MCF 10A (cell line): Measurements from ENCODE around the gene PARVB. TPM values are rescaled to one million over a fixed set of nuclear protein-coding genes. Genes with fewer than 3 reads are reported as not detected.

ENCODE experiments used
- BruUV-seq: library from RNA; stranded (reverse); fragments of 400-500 nt; replicated peaks from 2 replicates; lab custom pipeline; 2021; lab: Mats Ljungman, UMichigan
- CTCF ChIA-PET: fragments of 300-600 bp; sonication (Branson Sonifier 250); formaldehyde crosslinking; extraction: SDS; loops from one replicate; lab custom pipeline; 2021; ENCODE audit warnings: antibody characterized with exemption, inconsistent platforms; lab: Yijun Ruan, JAX
- POLR2A ChIA-PET: fragments of 300-600, 350-650 bp; sonication (Branson Sonifier 250); formaldehyde crosslinking; extraction: SDS; loops from one replicate; lab custom pipeline; 2020; ENCODE audit warnings: antibody characterized with exemption, inconsistent platforms; lab: Yijun Ruan, JAX
- DNase-seq: peaks from one replicate; pipeline ENCODE4 v3.0.0-alpha.2; 2018; ENCODE audit not compliant: unreplicated experiment
- H3K27ac Mint-ChIP-seq: one replicate; pipeline ENCODE4 v1.8.0; 2022; ENCODE audit warnings: mild to moderate bottlenecking, low read depth, mixed read lengths; ENCODE audit not compliant: unreplicated experiment
- H3K27me3 Mint-ChIP-seq: one replicate; pipeline ENCODE4 v1.8.0; 2022; ENCODE audit warnings: mixed read lengths; ENCODE audit not compliant: insufficient read depth, unreplicated experiment
- H3K36me3 Mint-ChIP-seq: one replicate; pipeline ENCODE4 v1.8.0; 2022; ENCODE audit warnings: mild to moderate bottlenecking, moderate library complexity, mixed read lengths; ENCODE audit not compliant: insufficient read depth, unreplicated experiment
- H3K4me1 Mint-ChIP-seq: one replicate; pipeline ENCODE4 v1.8.0; 2022; ENCODE audit warnings: mixed read lengths; ENCODE audit not compliant: insufficient read depth, unreplicated experiment
- H3K4me3 Mint-ChIP-seq: one replicate; pipeline ENCODE4 v1.8.0; 2022; ENCODE audit warnings: mild to moderate bottlenecking, moderate library complexity, mixed read lengths; ENCODE audit not compliant: unreplicated experiment
- H3K9me3 Mint-ChIP-seq: one replicate; pipeline ENCODE4 v1.8.0; 2022; ENCODE audit warnings: mixed read lengths; ENCODE audit not compliant: unreplicated experiment
- intact Hi-C: fragments of 100-400 bp; cut with micrococcal nuclease; formaldehyde crosslinking; loops from 2 replicates; pipeline ENCODE4 v1.14.1; 2022
- total RNA-seq: library from RNA; stranded (reverse); gene quantifications from 2 replicates; pipeline ENCODE4 v1.2.3, GENCODE V29; 2022
- TF ChIP-seq, protein P1 (sequence below): fragments of 200-600 bp; IDR thresholded peaks from one replicate; pipeline ENCODE4 v1.8.0; 2022; ENCODE audit warnings: antibody characterized with exemption, mild to moderate bottlenecking; ENCODE audit not compliant: unreplicated experiment

The PARVB gene
- total RNA-seq, 1 experiment from 2014 or later, result 26.0 TPM

DNA sequence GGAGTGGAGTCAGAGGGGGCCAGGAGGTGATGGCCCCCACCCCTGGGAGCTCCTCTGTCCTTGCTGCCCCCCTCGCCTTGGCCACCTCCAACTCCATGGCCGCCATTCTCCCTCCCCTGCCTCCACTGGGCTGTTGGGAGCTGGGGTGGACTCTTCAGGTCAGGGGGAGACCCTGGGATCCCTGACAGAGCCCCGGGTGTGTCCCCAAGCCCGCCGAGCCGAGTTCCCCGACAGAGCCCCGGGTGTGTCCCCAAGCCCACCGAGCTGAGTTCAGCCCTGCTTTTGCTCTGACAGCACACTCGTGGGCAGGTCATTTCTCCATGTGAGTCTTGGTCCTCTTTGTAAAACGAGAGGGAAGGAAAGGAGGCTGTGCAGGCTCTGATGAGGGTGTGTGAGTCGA lies 143.4 kb downstream of the PARVB start:
- no TSS peak for BruUV-seq
- intact Hi-C loops, result no loop called here
- DNase-seq, result no peak

GRCh38 chr22:44168206-44168605 lies 144.1 kb downstream of the PARVB start:
- H3K36me3 Mint-ChIP-seq, result peaks cover 5% of the 10 kb centered on the region
- H3K27ac Mint-ChIP-seq, result no peak overlapping the region
- no peak overlapping the region for H3K4me3 Mint-ChIP-seq
- H3K27me3 Mint-ChIP-seq, result no peaks in the 10 kb centered on the region
- intact Hi-C loops, result no loop called here
- H3K4me1 Mint-ChIP-seq, result no peaks in the 10 kb centered on the region
- no peak for DNase-seq
- no TSS peak for BruUV-seq
- TF ChIP-seq, protein P1, sequence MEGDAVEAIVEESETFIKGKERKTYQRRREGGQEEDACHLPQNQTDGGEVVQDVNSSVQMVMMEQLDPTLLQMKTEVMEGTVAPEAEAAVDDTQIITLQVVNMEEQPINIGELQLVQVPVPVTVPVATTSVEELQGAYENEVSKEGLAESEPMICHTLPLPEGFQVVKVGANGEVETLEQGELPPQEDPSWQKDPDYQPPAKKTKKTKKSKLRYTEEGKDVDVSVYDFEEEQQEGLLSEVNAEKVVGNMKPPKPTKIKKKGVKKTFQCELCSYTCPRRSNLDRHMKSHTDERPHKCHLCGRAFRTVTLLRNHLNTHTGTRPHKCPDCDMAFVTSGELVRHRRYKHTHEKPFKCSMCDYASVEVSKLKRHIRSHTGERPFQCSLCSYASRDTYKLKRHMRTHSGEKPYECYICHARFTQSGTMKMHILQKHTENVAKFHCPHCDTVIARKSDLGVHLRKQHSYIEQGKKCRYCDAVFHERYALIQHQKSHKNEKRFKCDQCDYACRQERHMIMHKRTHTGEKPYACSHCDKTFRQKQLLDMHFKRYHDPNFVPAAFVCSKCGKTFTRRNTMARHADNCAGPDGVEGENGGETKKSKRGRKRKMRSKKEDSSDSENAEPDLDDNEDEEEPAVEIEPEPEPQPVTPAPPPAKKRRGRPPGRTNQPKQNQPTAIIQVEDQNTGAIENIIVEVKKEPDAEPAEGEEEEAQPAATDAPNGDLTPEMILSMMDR, result no peak
- ChIA-PET CTCF (interaction anchor here (0.7 kb wide), 1 partner anchor 87 kb away, joined by 3 read pairs; no protein-coding TSS in a partner anchor), POLR2A (no interaction called here)
- H3K9me3 Mint-ChIP-seq, result no peaks in the 10 kb centered on the region

More for the DNA sequence above, 143.4 kb downstream of the PARVB start:
- H3K4me1 Mint-ChIP-seq, result no peaks in the 10 kb centered on the region
- CTCF ChIA-PET, result interaction anchor here (0.6 kb wide), 1 partner anchor 744 kb away, joined by 4 read pairs; no protein-coding TSS in a partner anchor
- H3K36me3 Mint-ChIP-seq, result peaks cover 5% of the 10 kb centered on the region
- H3K9me3 Mint-ChIP-seq, result no peaks in the 10 kb centered on the region
- POLR2A ChIA-PET, result no interaction called here
- TF ChIP-seq, protein P1, result no peak
- H3K27ac Mint-ChIP-seq, result no peak overlapping the region
- no peak overlapping the region for H3K4me3 Mint-ChIP-seq
- no peaks in the 10 kb centered on the region for H3K27me3 Mint-ChIP-seq

DNA sequence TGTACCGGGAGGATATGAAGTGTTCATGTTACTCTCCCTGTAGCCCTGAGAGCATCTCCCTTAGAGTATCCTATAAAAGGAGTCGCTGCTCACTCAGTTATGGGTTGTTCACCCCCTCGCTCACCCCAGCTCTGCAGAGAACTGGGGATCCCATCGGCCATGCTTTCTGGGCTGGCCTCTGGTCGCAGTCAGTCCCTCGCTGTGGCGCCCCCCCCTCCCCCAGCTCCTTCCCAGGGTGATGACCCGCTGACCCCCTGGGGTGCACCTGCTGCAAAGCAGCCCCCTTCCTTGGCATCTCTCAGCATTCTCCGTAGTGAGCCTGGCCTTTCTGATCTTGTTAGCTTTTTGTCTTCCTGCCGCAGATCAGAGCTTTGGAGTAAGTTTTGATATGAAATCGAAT lies 146.4 kb downstream of the PARVB start:
- ChIA-PET POLR2A (no interaction called here), CTCF (interaction anchor here (0.5 kb wide), 1 partner anchor 310 kb away, joined by 3 read pairs; no protein-coding TSS in a partner anchor)
- DNase-seq, result no peak
- H3K4me1 Mint-ChIP-seq, result no peaks in the 10 kb centered on the region
- H3K36me3 Mint-ChIP-seq, result peaks cover 5% of the 10 kb centered on the region
- no peak overlapping the region for H3K4me3 Mint-ChIP-seq
- no peak overlapping the region for H3K27ac Mint-ChIP-seq
- peaks cover 11% of the 10 kb centered on the region for H3K27me3 Mint-ChIP-seq
- no TSS peak for BruUV-seq
- TF ChIP-seq, protein P1, result no peak
- no peaks in the 10 kb centered on the region for H3K9me3 Mint-ChIP-seq
- intact Hi-C loops, result no loop called here

DNA sequence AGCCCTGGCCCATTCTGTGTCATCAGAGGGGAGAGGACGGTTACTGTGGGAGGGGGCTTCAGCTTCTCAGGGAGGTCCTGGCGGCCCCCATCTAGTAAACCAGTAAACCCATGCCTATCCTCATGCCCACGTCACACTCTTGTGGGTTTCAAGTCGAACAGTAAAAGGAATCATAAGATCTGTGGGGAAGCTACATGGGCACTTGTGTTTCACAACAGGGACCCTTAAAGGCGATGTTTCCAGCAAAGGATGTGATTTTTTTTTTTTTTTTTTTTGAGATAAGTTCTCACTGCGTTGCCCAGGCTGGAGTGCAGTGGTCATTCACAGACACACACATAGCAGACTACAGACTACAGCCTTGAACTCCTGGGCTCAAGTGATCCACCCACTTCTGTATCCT lies 147.5 kb downstream of the PARVB start:
- ChIA-PET CTCF (no interaction called here), POLR2A (no interaction called here)
- no peak for DNase-seq
- no peaks in the 10 kb centered on the region for H3K9me3 Mint-ChIP-seq
- no peak overlapping the region for H3K27ac Mint-ChIP-seq
- TF ChIP-seq, protein P1, result no peak
- BruUV-seq, result no TSS peak
- no peak overlapping the region for H3K4me3 Mint-ChIP-seq
- H3K36me3 Mint-ChIP-seq, result peaks cover 5% of the 10 kb centered on the region
- intact Hi-C loops, result no loop called here
- peaks cover 16% of the 10 kb centered on the region for H3K27me3 Mint-ChIP-seq
- H3K4me1 Mint-ChIP-seq, result no peaks in the 10 kb centered on the region
